Measurements from ENCODE around the gene CRABP2. TPM values are rescaled to one million over a fixed set of nuclear protein-coding genes. Genes with fewer than 3 reads are reported as not detected.

The CRABP2 gene
- total and polyA plus RNA-seq, 2 of the 13 experiments (the other 11 are each of a cell fraction or from before 2014, with no cell fraction given) = 0.40 to 0.60 TPM

GRCh38 chr1:156746728-156747631 lies 41.6 kb upstream of the CRABP2 start (continued):
- TF ChIP-seq, protein P1, sequence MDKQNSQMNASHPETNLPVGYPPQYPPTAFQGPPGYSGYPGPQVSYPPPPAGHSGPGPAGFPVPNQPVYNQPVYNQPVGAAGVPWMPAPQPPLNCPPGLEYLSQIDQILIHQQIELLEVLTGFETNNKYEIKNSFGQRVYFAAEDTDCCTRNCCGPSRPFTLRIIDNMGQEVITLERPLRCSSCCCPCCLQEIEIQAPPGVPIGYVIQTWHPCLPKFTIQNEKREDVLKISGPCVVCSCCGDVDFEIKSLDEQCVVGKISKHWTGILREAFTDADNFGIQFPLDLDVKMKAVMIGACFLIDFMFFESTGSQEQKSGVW (CRISPR knock-in tag; IDR thresholded peaks at IDR 0.05; ENCODE audit: borderline replicate concordance) = no peak
- TF ChIP-seq HCFC1 (IDR thresholded peaks at IDR 0.05; ENCODE audit: low read depth, low read length) = peak; percentile 72
- no peak for TF ChIP-seq BCLAF1 (IDR thresholded peaks at IDR 0.05)
- no peak for TF ChIP-seq TRAFD1 (CRISPR knock-in tag; IDR thresholded peaks at IDR 0.05; ENCODE audit: borderline replicate concordance)
- TF ChIP-seq, protein P2, sequence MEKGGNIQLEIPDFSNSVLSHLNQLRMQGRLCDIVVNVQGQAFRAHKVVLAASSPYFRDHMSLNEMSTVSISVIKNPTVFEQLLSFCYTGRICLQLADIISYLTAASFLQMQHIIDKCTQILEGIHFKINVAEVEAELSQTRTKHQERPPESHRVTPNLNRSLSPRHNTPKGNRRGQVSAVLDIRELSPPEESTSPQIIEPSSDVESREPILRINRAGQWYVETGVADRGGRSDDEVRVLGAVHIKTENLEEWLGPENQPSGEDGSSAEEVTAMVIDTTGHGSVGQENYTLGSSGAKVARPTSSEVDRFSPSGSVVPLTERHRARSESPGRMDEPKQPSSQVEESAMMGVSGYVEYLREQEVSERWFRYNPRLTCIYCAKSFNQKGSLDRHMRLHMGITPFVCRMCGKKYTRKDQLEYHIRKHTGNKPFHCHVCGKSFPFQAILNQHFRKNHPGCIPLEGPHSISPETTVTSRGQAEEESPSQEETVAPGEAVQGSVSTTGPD (CRISPR knock-in tag; IDR thresholded peaks at IDR 0.05) = no peak
- peak; percentile 58 for TF ChIP-seq POLR2AphosphoS5 (IDR thresholded peaks at IDR 0.05; ENCODE audit: low read depth, low read length)
- TF ChIP-seq SRSF4 (IDR thresholded peaks at IDR 0.05; ENCODE audit: low read depth, low read length, poor library complexity, severe bottlenecking) = no peak
- TF ChIP-seq MEIS1 (CRISPR knock-in tag; IDR thresholded peaks at IDR 0.05; ENCODE audit: borderline replicate concordance) = no peak
- TF ChIP-seq ZEB1 (IDR thresholded peaks at IDR 0.05; ENCODE audit: insufficient replicate concordance, low read depth) = no peak
- peak; percentile 27; the same call in 1 of the 2 replicates for TF ChIP-seq KDM5A (IDR thresholded peaks at IDR 0.05; ENCODE audit: borderline replicate concordance, low read length)
- TF ChIP-seq PREB (CRISPR knock-in tag; IDR thresholded peaks at IDR 0.05) = no peak
- no peak for TF ChIP-seq SIX4 (CRISPR knock-in tag; IDR thresholded peaks at IDR 0.05)
- no peak for TF ChIP-seq ZNF746 (CRISPR knock-in tag; IDR thresholded peaks at IDR 0.05)
- no peak for TF ChIP-seq ADNP (CRISPR knock-in tag; IDR thresholded peaks at IDR 0.05)
- TF ChIP-seq GRHL1 (CRISPR knock-in tag; conservative IDR thresholded peaks at IDR 0.05) = no peak
- TF ChIP-seq STAG1 (CRISPR knock-in tag; IDR thresholded peaks at IDR 0.05) = no peak
- peak; percentile 43; the same call in 1 of the 2 replicates for TF ChIP-seq MAZ (IDR thresholded peaks at IDR 0.05; ENCODE audit: borderline replicate concordance, low read depth, low read length)
- no peak for TF ChIP-seq MAZ (CRISPR knock-in tag; IDR thresholded peaks at IDR 0.05; ENCODE audit: low read depth)
